GM21723 (cell line): ENCODE measurements around the gene KIRREL2.
"Not testable (repeated sequence)": the region's sequence is repeated elsewhere in the genome, so short reads cannot be mapped to it uniquely, and the experiment has no call there.

Source experiments
- ATAC-seq: cut with Tn5 transposase; IDR thresholded peaks from one replicate; pipeline ENCODE4 v1.9.1; 2021; ENCODE audit warnings: mild to moderate bottlenecking, moderate library complexity; ENCODE audit not compliant: unreplicated experiment

The KIRREL2 gene

DNA sequence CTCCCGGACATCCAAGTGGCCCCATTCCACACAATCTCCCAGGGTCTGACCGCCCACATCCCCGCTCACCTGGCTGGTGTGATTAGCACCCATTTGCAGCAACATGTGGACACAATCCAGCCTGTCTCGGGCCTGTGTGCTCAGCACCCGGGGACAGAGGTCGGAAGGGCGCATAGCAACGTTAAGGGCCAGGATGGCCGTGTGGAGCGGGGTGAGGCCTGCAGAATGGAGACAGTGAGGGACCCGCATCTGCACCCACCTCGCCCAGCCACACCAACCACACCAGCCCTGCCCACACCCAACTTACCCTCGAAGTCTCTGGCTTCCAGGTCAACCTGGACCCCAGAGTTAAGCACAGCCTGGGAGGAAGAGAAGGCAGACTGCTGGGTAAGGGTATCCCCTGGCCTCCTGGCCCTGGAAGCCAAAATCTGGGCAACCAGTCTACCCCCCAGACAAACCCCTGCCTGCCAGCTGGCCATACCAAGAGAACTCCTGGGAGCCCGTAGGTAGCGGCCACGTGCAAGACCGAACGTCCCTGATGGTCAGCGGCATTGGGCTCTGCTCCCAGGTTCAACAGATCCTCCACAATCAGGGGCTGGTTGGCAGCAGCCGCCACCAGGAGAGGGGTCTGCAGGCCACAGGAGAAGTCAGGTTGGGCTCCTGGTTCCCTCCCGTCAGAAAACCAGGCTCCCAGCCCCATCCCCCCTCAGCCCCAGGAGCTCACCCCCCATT lies 39.4 kb downstream of the KIRREL2 start:
- ATAC-seq = no peak

DNA sequence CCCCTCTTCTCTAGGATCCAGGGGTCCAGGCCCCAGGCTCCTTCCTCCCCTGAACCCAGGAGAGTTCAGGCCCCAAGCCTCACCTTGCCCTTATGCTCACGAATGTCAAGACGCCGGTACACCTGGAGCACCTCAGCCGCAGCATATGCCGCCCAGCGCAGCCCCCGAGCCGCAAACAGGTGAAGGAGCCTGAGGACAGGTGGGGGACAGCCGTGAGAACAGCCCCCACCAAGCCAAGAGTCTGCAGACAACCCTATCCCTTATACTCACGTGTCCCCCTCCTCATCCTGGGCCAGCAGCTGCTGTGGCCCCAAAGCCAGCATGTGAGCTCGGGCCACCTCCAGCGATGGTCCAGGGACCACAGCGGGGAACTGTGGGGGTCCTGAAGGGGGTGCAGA lies 39.9 kb downstream of the KIRREL2 start:
- no peak for ATAC-seq

DNA sequence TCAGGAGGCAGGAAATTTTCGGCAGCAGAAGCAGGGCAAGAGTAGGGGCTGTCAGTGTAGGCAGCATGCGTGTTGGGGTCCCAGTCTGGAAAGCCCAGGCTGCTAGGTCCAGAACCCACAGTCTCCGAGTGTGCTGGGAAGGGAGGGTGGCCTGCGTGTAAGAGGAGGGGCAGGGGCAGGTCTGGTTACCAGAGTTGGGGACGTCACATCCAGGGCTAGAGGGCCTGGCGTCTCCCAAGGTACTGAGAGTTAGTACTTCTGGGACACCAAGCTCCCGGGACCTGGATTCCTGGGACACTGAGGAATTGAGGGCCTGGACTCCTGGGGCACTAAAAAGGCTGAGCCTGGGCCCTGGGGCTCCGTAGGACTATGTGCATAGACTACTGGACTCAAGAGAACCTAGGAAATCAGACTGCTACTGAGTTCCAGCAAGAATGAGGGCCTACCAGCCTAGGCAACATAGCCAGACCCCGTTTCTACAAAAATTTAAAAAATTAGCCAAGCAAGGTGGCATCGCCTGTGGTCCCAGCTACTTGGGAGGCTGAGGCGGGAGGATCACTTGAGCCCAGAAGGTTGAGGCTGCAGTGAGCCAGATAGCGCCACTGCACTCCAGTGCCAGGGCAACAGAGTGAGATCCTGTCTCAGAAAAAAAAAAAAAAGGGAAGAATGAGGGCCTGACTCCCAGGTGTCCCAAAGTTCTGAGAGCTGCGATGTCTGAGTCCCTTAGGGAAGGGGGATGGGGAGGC lies 41.2 kb downstream of the KIRREL2 start:
- ATAC-seq = no peak

DNA sequence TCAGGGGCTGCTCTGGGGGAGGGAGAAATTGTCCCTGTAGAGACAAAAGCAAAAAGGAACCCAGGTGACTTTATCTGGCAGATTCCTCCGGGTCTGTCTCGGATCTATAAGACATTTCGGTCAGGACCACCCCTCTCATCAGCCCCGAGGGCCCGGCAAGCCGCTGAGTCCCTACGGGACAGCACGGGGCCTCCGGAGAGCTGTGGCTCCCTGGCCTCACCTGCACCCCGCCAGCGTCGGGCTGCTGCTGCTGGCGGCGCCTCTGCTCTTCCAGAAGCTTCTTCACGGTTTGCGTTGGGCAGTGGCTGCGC lies 41.7 kb downstream of the KIRREL2 start:
- ATAC-seq = no peak

DNA sequence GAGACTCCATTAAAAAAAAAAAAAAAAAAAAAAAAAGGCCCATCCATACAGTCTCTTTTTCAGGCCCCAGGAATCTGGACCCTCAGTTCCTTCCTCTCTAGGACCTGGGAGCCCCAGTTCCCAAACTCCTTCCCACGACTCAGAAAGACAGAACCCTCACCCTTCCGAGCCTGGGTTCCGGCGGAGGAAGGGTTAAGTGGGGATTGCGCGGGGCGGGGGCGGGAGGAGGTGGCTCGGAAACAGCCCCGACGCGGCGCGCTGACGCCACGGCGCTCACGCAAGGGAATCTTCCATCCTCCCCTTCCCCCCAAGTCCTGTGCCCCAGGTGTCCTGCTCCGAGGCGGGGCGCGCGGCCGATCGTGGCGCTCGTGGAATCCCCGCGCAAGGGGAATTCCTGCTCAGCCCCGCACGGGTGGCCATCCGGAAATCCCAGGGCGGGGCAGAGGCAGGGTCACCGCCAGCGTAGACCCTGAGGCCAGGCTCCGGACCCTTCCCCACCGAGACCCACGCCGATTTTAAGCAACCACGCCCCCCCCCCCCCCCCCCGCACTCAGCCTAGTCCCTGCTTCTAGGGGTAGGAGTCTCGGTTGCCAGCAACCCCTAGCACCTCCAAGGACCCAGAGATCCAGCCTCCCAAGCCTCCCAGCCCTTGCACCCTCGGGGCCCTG lies 43.0 kb downstream of the KIRREL2 start:
- peak; percentile 35 for ATAC-seq

DNA sequence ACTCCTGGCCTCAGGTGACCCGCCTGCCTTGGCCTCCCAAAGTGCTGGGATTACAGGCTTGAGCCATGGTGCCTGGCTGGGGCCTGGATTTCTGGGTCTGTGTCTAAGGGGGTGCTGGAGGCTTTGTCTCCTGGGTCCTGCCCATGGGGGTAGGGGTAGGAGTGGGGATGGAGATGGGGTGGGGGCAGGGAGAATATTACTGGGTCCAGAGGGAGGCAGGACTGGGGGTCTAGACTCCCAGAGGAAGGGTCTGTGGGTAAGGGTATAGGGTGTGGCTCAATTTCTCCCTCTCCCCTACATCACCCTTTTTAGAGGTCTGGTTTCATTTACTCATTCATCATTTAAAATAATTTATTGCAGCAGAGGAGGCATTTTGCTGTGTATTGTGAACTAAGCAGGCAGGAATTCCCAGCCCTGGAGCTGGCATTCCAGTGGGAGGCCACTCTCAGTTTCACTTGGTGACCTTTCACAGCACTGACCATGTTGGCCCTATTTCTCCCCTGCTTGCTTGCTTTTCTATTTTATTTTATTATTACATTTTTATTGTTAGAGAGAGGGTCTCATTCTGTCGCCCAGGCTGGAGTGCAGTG lies 44.4 kb downstream of the KIRREL2 start:
- no peak for ATAC-seq

DNA sequence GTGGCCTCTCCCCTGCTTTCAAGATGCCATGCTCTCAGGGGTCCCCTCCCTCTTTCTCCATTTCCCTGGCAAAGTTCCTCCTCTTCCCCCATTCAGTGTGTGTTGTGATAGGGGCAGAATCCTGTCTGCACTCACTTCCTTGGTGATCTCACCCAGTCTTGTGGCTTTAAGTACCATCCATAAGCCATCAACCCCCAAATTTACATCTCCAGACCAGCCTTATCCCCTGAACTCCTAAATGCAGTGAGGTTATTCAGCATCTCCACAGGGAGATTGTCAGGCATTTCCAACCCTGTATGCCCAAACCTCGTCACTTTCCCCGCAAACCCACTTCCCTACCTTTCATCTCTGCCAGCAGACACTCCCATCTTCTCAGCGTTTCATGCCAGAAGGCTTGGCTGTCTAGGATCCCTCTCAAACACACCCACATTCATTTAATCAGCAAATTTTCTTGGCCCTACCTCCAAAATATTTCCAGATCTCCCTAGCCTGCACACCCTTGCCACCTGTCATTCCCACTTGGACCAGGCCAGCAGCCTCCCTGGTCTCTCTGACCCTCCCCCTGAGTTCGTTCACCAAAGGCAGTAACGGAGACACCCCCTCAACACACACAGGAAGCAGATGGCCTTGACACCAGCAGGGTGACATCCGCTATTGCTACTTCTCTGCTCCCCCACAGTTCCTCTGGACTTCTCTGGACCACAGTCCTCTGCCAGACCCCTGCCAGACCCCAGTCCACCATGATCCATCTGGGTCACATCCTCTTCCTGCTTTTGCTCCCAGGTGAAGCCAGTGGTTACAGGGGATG lies 45.3 kb downstream of the KIRREL2 start, which contains the start of gene HCST:
Gene HCST (plus strand): TSS at position 676 of the 808 bp plus-strand sequence. CDS start 65 bp downstream, at position 741.
- ATAC-seq = no peak

DNA sequence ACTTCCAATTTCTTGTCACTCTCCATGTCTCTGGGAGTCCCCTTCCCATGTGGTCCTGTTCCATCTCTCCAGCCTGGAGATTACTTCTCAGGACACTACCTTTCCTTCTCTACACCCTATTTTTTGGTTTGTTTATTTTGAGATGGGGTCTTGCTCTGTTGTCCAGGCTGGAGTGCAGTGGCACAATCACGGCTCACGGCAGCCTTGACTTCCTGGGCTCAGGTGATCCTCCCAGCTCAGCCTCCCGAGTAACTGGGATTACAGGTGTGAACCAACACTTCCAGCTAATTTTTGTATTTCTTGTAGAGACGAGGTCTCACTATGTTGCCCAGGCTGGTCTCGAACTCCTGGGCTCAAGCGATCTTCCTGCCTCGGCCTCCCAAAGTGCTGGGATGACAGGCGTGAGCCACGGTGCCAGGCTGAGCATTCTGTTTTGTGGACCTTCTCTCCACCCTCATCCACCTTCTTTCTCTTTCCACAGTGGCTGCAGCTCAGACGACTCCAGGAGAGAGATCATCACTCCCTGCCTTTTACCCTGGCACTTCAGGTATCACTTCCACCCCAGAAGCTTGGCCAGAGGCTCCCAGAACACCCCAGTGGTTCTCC lies 46.3 kb downstream of the KIRREL2 start:
- ATAC-seq = no peak

DNA sequence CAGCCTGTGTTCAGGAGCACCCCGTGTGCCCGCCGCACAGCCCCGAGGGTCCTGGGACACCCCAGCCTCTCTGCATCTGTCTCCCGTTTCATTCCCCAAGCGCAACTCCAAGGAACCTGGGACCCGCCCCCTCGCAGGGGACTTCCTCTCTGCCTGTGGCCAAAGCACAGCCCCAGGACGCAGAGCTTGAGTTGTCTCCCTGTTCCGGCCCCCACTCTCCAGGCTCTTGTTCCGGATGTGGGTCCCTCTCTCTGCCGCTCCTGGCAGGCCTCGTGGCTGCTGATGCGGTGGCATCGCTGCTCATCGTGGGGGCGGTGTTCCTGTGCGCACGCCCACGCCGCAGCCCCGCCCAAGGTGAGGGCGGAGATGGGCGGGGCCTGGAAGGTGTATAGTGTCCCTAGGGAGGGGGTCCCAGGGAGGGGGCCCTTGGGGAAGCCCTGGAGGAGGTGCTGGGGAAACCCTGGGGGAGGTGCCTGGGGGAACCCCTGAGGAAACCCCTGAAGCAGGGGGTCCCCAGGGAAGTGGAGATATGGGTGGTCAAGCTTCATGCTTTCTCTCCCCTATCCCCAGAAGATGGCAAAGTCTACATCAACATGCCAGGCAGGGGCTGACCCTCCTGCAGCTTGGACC lies 47.0 kb downstream of the KIRREL2 start:
- peak; percentile 46 for ATAC-seq

DNA sequence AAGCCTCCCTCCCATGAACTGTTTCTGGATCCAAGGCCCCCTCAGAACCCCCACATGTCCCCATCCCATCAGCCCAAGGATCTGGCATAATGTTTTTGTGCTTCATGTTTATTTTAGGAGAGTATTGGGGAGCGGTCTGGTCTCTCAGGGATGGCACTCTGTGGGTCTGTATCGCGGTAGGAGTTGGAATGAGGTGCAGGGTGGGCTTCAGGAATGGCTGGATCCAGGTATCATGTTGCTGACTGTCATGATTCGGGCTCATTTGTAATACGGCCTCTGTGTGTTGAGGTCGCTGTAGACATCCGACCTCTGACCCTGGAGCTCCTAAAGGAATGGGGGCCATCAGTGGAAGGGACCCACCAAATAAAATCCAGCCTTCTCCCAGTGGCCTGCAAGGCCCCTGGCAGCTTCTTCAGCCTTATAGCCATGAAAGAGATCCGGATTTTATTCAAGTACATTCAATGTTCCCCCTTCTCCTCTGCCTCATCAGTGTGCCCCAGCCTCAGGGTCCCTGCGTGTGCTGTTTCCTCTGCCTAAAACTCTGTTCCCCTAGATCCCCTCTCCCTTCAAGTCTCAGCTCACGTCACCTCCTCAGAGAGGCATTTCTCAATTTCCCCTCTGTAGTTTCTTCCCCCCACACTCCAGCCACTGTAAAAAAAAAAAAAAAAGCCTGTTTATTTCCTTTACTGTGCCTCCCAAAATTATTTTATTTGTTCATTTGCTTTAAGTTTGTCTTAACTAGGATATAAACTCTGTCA lies 47.8 kb downstream of the KIRREL2 start:
- no peak for ATAC-seq

DNA sequence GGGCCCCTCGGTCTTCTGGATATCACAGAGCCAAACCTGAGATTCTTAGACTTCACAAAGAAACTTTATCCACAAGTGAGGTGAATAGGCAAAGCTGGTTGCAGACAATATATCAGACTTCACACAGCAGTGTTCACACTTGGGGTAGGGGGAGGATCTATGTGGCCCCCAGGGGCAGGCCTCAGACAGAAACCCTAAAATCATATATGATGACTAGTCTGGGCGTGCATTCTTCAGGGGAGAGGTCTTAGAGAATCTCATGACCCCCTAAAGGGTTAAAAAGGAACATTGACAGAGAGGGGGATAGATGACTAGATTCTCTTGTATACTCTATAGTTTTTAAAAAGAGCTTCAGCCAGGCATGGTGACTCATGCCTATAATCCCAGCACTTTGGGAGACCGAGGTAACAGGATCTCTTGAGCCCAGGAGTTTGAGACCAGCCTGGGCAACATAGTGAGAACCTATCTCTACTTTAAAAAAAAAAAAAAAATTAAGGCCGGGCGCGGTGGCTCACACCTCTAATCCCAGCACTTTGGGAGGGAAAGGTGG lies 48.5 kb downstream of the KIRREL2 start:
- ATAC-seq = no peak

DNA sequence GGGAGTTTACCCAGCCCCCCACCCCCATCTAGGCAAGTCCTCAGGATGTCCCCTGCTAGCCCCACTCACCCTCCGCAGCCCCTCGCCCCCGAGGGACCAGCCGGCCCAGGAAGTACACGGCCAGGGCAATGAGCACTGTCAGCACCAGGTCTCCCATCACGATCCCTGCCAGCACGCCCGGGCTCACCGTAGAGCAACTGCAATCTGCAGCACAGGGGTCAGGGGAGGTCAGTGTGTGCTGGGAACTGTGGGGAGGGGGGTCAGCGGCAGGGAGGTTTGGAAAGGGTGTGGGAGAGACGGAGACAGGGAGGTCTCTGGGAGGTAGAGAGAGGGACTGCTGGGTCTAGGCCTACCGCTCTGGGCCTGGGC lies 50.6 kb downstream of the KIRREL2 start:
- no peak for ATAC-seq

DNA sequence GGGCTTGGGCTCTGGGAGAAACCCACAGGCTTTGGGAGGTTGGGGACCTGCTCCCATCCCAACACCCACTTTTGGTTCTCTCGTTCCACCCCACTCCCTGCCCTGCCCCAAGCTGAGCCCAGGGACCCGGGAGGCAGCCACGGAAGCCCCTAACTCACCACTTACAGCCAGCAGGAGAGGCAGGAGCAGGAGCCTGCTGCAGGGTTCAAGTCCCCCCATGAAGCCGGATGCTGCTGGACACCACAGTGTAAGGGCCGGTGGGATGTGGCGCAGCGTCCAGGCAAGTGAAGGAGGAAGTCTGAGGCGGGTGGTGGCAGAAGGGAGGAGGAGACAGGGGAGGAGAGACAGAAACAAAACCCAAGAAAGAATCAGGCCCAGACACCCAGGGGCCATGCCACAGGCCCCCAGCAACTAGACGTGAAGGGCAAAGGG lies 51.3 kb downstream of the KIRREL2 start, which contains the start of gene TYROBP:
Gene TYROBP (minus strand): TSS at position 286 of the 432 bp plus-strand sequence. CDS start 67 bp downstream, at position 219.
- ATAC-seq = no peak

DNA sequence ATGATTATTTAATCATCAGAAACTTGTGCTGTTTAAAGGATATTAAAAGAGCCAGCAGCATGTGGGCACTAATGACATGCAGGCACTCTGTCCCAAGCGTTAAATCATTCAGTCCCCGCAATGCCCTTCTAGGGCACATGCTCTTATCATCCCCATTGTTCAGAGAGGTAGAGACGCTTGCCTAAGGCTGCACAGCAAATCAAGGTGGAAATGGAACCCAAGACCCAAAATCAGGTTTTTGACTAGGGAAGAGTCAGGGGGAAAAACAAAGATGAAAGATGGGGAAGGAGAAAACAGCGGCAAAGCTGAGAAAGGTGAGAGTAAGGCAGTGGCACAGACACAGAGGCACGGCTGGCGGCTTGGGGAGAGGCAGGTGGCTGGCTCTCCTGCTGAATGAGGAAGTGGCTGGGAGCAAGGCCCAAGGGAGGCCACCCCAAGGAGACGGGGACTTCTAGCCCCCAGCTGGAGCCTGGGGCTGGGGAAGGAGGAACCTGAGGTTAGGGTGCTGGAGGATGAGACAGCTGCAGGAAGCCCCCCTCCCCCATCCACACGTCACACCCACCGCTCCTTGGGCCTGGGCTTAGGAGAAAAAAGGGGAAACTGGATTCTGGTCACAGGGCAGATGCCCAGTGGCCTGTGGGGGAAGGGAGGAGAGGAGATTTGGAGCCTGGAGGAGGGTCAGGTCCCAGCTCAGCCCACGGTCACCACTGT lies 52.4 kb downstream of the KIRREL2 start:
- ATAC-seq = no peak

DNA sequence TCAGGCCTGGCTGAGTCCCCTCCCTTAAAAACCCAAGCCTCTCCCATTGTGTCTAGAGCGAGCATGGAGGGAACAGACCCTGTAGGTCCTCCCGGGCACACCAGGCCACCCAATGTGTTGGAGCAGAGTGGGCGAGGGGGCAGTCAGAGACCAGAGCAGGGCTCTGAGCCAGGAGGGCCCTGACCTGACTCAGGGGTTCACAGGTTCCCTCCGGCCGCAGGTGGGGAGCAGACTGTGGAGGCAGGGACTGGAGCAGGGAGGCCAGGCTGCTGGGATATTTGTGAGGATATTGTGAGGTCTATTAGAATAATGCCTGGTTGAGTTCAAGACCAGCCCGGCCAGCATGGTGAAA lies 52.9 kb downstream of the KIRREL2 start:
- no peak for ATAC-seq

DNA sequence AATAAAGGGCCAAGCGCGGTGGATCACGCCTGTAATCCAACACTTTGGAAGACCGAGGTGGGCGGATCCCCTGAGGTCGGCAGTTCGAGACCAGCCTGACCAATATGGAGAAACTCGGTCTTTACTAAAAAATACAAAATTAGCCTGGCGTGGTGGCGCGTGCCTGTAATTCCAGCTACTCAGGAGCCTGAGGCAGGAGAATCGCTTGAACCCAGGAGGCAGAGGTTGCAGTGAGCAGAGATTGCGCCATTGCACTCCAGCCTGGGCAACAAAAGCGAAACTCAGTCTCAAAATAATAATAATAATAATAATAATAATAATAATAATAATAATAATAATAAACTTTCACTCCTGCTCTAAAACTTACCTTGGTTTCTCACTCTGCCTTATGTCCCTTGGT lies 53.6 kb downstream of the KIRREL2 start:
- ATAC-seq = not testable (repeated sequence)

DNA sequence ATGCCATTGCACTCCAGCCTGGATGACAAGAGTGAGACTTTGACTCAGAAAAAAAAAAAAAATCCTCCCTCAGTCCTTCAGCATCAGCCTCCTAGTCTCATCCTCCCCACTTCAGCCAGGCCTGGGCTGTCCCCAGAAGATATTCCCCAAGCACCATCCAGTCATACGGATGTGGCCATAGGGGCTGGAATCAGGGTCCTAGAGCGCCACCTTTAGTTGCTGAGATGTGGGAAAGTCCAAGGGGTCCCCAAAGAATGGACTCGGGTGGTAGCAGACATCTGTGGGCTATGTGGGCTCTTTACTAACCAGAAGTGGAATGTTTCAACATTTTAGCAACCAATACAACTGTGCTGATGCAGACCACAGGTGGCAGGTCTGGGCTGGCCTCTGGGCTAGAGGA lies 54.5 kb downstream of the KIRREL2 start:
- no peak for ATAC-seq

DNA sequence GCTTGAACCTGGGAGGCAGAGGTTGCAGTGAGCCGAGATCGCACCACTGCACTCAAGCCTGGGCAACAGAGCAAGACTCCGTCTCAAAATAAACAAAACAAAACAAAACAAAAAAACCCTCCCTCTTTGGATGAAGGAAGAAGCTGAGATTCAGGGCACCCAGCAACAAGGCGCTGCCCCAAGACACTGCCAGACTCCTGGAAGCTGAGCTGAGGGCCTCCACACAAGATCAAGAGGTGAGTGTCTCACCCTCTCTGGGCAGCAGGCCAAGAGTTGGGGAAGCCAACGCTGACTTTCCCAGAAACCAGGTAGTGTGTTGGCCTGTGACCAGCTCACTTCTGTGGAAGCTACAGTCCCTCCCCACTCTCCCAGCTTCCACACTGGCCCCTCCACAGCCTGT lies 55.1 kb downstream of the KIRREL2 start:
- no peak for ATAC-seq
